ENCODE results near the gene RPS25. TPM values are rescaled to one million over a fixed set of nuclear protein-coding genes. Genes with fewer than 3 reads are reported as not detected.
"Not testable (repeated sequence)": the region's sequence is repeated elsewhere in the genome, so short reads cannot be mapped to it uniquely, and the experiment has no call there.

RPS25 gene
- total and polyA plus RNA-seq, 2 experiments from 2014 or later = 1,103 to 1,239 TPM

DNA sequence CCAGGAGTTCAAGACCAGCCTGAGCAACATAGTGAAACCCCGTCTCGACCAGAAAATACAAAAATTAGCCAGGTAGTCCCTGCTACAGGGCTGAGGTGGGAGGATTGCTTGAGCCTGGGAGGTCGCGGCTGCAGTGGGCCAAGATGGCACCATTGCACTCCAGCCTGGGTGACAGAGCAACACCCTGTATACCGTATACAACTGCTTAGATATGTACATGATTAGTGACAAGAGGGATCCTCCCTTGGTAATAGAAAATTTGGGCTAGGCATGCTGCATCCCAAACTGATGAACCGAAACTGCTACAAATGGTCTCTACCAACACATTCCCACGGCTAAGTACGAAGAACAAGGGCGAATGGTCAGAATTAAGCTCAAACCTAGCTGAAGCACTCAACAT is 24.8 kb upstream of the RPS25 start:
- Histone ChIP-seq H3K27ac (no peak overlapping the region), H3K4me2 (ENCODE audit: unreplicated experiment) (no peak overlapping the region), H4K20me1 (ENCODE audit: insufficient read depth) (no peaks in the 10 kb centered on the region), H3K4me3 (no peak overlapping the region), H3F3A (ENCODE audit: insufficient read depth) (peaks cover 25% of the 10 kb centered on the region; the same call in 1 of the 2 replicates), H3K79me2 (ENCODE audit: insufficient read depth) (no peaks in the 10 kb centered on the region), H3K9me3 (ENCODE audit: low read depth) (no peaks in the 10 kb centered on the region), H2AFZ (no peak overlapping the region), H3K9ac (no peak overlapping the region), H3K36me3 (ENCODE audit: low read depth) (peaks cover 13% of the 10 kb centered on the region), H3K9me2 (ENCODE audit: insufficient read depth) (no peaks in the 10 kb centered on the region), H3K27me3 (replicated peaks; ENCODE audit: insufficient read depth) (no peaks in the 10 kb centered on the region), H3K4me1 (ENCODE audit: insufficient read depth) (no peaks in the 10 kb centered on the region)
- in situ Hi-C loops (cut with MboI) = no loop called here
- WGBS, 2 experiments (ENCODE audit: low coverage in 1 of 2, low lambda C conversion rate in 2 of 2, missing lambda C conversion rate in 2 of 2) = 83 to 84% methylated on average over 9 of the region's 9 CpGs
- TF ChIP-seq EZH2 (IDR thresholded peaks at IDR 0.05; ENCODE audit: insufficient read depth, poor library complexity, severe bottlenecking) = no peak
- TF ChIP-seq EZH2phosphoT487 (IDR thresholded peaks at IDR 0.05; ENCODE audit: insufficient read depth, low read depth) = no peak
- no peak for DNase-seq

DNA sequence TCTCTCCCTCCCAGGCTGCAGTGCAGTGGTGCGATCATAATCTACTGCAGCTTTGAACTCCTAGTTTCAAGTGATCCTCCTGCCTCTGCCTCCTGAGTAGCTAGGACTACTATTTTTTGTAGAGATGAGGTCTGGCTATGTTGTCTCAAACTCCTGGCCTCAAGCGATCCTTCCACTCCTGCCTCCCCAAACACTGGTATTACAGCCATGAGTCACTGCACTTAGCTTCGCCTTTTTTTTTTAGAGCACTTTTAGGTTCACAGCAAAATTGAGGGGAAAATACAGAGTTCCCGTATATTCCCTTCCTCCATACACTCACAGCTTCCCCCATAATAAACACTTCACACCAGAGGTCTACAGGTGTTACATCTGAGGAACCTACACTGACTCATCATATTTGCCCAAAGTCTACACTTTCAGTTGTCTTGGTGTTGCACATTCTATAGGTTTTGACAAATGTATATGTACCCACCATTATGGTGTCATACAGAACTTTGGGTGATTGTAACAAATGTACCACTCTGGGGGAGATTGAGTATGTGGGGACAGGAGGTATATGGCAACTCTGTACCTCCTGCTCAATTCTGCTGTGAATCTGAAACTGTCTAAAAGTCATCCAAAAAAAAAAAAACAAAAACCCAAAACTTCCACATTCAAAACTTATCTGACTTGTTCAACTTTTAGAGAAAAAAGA is 23.8 kb upstream of the RPS25 start:
- H3K9me2 ChIP-seq (ENCODE audit: insufficient read depth) = no peaks in the 10 kb centered on the region
- no peak overlapping the region for H3K9ac ChIP-seq
- TF ChIP-seq EZH2 (IDR thresholded peaks at IDR 0.05; ENCODE audit: insufficient read depth, poor library complexity, severe bottlenecking) (no peak), EZH2phosphoT487 (IDR thresholded peaks at IDR 0.05; ENCODE audit: insufficient read depth, low read depth) (no peak)
- no peaks in the 10 kb centered on the region for H4K20me1 ChIP-seq (ENCODE audit: insufficient read depth)
- no peaks in the 10 kb centered on the region for H3K4me1 ChIP-seq (ENCODE audit: insufficient read depth)
- H3K4me2 ChIP-seq (ENCODE audit: unreplicated experiment) = no peak overlapping the region
- WGBS, 2 experiments (ENCODE audit: low coverage in 1 of 2, low lambda C conversion rate in 2 of 2, missing lambda C conversion rate in 2 of 2) = 97 to 99% methylated on average over 4 of the region's 4 CpGs
- peaks cover 8% of the 10 kb centered on the region for H3K36me3 ChIP-seq (ENCODE audit: low read depth)
- peaks cover 25% of the 10 kb centered on the region; the same call in 1 of the 2 replicates for H3F3A ChIP-seq (ENCODE audit: insufficient read depth)
- H3K4me3 ChIP-seq = no peak overlapping the region
- DNase-seq = no peak
- H3K27ac ChIP-seq = no peak overlapping the region
- no peak overlapping the region for H2AFZ ChIP-seq
- in situ Hi-C loops (cut with MboI) = no loop called here
- H3K9me3 ChIP-seq (ENCODE audit: low read depth) = no peaks in the 10 kb centered on the region
- H3K79me2 ChIP-seq (ENCODE audit: insufficient read depth) = no peaks in the 10 kb centered on the region
- H3K27me3 ChIP-seq (replicated peaks; ENCODE audit: insufficient read depth) = no peaks in the 10 kb centered on the region

DNA sequence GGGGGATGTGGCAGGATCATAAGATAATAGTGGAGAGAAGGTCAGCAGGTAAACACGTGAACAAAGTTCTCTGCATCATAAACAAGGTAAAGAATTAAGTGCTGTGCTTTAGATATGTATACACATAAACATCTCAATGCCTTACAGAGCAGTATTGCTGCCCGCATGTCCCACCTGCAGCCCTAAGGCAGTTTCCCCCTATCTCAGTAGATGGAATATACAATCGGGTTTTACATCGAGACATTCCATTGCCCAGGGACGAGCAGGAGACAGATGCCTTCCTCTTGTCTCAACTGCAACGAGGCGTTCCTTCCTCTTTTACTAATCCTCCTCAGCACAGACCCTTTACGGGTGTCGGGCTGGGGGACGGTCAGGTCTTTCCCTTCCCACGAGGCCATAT is 21.3 kb upstream of the RPS25 start:
- H3K79me2 ChIP-seq (ENCODE audit: insufficient read depth); in situ Hi-C loops (cut with MboI): not testable (repeated sequence)
- WGBS, 2 experiments (ENCODE audit: low coverage in 1 of 2, low lambda C conversion rate in 2 of 2, missing lambda C conversion rate in 2 of 2) = 46 to 57% methylated on average over 11 of the region's 11 CpGs

DNA sequence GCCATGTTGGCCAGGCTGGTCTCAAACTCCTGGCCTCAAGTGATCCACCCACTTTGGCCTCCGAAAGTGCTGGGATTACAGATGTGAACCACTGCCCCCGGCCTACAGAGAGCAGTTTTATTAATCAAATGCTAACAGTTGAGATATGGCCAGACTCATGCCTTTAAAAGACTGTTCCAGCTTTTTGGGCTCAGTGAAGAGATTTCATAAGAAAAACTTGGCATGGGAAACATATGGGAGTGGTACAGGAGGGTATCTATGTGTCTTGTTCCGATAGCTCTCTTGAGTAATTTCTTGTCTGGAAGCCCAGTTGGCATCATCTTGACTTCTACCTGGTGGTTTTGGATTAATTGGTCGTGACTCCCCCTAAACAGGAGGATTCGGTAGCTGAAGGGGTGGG is 20.7 kb upstream of the RPS25 start:
- no peaks in the 10 kb centered on the region for H4K20me1 ChIP-seq (ENCODE audit: insufficient read depth)
- H3K27ac ChIP-seq = no peak overlapping the region
- H3K9me2 ChIP-seq (ENCODE audit: insufficient read depth) = no peaks in the 10 kb centered on the region
- no peak for TF ChIP-seq EZH2phosphoT487 (IDR thresholded peaks at IDR 0.05; ENCODE audit: insufficient read depth, low read depth)
- TF ChIP-seq EZH2 (IDR thresholded peaks at IDR 0.05; ENCODE audit: insufficient read depth, poor library complexity, severe bottlenecking) = no peak
- in situ Hi-C loops (cut with MboI) = no loop called here
- no peaks in the 10 kb centered on the region for H3K4me1 ChIP-seq (ENCODE audit: insufficient read depth)
- no peak overlapping the region for H2AFZ ChIP-seq
- H3K9ac ChIP-seq = no peak overlapping the region
- H3K36me3 ChIP-seq (ENCODE audit: low read depth) = no peaks in the 10 kb centered on the region
- no peaks in the 10 kb centered on the region for H3K9me3 ChIP-seq (ENCODE audit: low read depth)
- no peaks in the 10 kb centered on the region for H3K27me3 ChIP-seq (replicated peaks; ENCODE audit: insufficient read depth)
- peaks cover 16% of the 10 kb centered on the region; the same call in 1 of the 2 replicates for H3F3A ChIP-seq (ENCODE audit: insufficient read depth)
- no peak overlapping the region for H3K4me2 ChIP-seq (ENCODE audit: unreplicated experiment)
- WGBS, 2 experiments (ENCODE audit: low coverage in 1 of 2, low lambda C conversion rate in 2 of 2, missing lambda C conversion rate in 2 of 2) = 76 to 85% methylated on average over 5 of the region's 5 CpGs
- H3K4me3 ChIP-seq = no peak overlapping the region
- DNase-seq = no peak
- H3K79me2 ChIP-seq (ENCODE audit: insufficient read depth) = no peaks in the 10 kb centered on the region

More for the DNA sequence above, 21.3 kb upstream of the RPS25 start:
- H3K36me3 ChIP-seq (ENCODE audit: low read depth); H3K4me2 ChIP-seq (ENCODE audit: unreplicated experiment); H3K4me1 ChIP-seq (ENCODE audit: insufficient read depth); H3K9me2 ChIP-seq (ENCODE audit: insufficient read depth); H4K20me1 ChIP-seq (ENCODE audit: insufficient read depth); H3K4me3 ChIP-seq; H3K27ac ChIP-seq; H3K27me3 ChIP-seq (replicated peaks; ENCODE audit: insufficient read depth); H3K9me3 ChIP-seq (ENCODE audit: low read depth); H2AFZ ChIP-seq; H3K9ac ChIP-seq; DNase-seq: not testable (repeated sequence)
- peaks cover 22% of the 10 kb centered on the region; the same call in 1 of the 2 replicates for H3F3A ChIP-seq (ENCODE audit: insufficient read depth)

Measured in GM23248 (cell line).